GM23338 (cell line): ENCODE measurements around the gene IQGAP2.

Source experiments
- CREB1 ChIP-seq: fragments of 250-450 bp; sonication (Bioruptor Pico); IDR thresholded peaks from 2 replicates; pipeline ENCODE4 v1.5.0; 2020; ENCODE audit warnings: low read depth, mild to moderate bottlenecking, moderate library complexity
- EZH2 ChIP-seq: fragments of 200-600 bp; sonication (generic); IDR thresholded peaks from one replicate; pipeline ENCODE4 v1.8.0; 2017; ENCODE audit warnings: antibody characterized with exemption, mild to moderate bottlenecking, low read depth; ENCODE audit not compliant: unreplicated experiment
- TF ChIP-seq, protein P1 (sequence below), 2 experiments: fragments of 200-600 bp in 1 of 2; sonication (generic) in 1 of 2; conservative IDR thresholded peaks; 2 replicates each; pipeline versions ENCODE4 v1.5.1 to v1.6.1; 2016 to 2017; ENCODE audit warnings: antibody characterized with exemption in 2 of 2, low read depth in 2 of 2, mild to moderate bottlenecking in 2 of 2, moderate library complexity in 1 of 2

- TF ChIP-seq, protein P1, sequence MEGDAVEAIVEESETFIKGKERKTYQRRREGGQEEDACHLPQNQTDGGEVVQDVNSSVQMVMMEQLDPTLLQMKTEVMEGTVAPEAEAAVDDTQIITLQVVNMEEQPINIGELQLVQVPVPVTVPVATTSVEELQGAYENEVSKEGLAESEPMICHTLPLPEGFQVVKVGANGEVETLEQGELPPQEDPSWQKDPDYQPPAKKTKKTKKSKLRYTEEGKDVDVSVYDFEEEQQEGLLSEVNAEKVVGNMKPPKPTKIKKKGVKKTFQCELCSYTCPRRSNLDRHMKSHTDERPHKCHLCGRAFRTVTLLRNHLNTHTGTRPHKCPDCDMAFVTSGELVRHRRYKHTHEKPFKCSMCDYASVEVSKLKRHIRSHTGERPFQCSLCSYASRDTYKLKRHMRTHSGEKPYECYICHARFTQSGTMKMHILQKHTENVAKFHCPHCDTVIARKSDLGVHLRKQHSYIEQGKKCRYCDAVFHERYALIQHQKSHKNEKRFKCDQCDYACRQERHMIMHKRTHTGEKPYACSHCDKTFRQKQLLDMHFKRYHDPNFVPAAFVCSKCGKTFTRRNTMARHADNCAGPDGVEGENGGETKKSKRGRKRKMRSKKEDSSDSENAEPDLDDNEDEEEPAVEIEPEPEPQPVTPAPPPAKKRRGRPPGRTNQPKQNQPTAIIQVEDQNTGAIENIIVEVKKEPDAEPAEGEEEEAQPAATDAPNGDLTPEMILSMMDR (conservative IDR thresholded peaks at IDR 0.05; ENCODE audit: low read depth in 2 of 2): no peak
- TF ChIP-seq CREB1 (CRISPR knock-in tag): no peak
- TF ChIP-seq EZH2: no peak
Observed at GRCh38 chr5:76591366-76591765, 188.3 kb downstream of the IQGAP2 start.
